Aorta (tissue), 5 donors: Measurements from ENCODE around the gene CEBPA. TPM values are rescaled to one million over a fixed set of nuclear protein-coding genes. Genes with fewer than 3 reads are reported as not detected.

Source experiments
- ATAC-seq: fragments of 200-7000 bp; cut with Tn5 transposase; one replicate; pipeline ENCODE4 v1.9.1; 2022; ENCODE audit warnings: moderate library complexity; ENCODE audit not compliant: low FRiP score
- DNase-seq, 2 donors: peaks; one replicate each; pipeline ENCODE4 v3.0.0-alpha.2; 2020
- H3K27ac ChIP-seq, 2 donors: one replicate each; pipeline ENCODE4 v1.5.1; 2013; ENCODE audit warnings: low read length in 2 of 2, mild to moderate bottlenecking in 2 of 2, moderate library complexity in 2 of 2, control low read depth in 1 of 2, inconsistent platforms in 1 of 2, low read depth in 1 of 2
- H3K27me3 ChIP-seq, 2 donors: one replicate each; pipeline ENCODE4 v1.6.1; 2013; ENCODE audit warnings: control low read depth in 1 of 2, low read length in 1 of 2, mild to moderate bottlenecking in 1 of 2, moderate library complexity in 1 of 2; ENCODE audit not compliant: insufficient read depth in 2 of 2, control insufficient read depth in 1 of 2
- H3K36me3 ChIP-seq, 2 donors: one replicate each; pipeline ENCODE4 v1.6.1; 2013; ENCODE audit warnings: control low read depth in 1 of 2, low read length in 1 of 2, mild to moderate bottlenecking in 1 of 2; ENCODE audit not compliant: insufficient read depth in 2 of 2, control insufficient read depth in 1 of 2
- H3K4me1 ChIP-seq, 2 donors: one replicate each; pipeline ENCODE4 v1.6.1; 2013; ENCODE audit warnings: low read length in 2 of 2, control low read depth in 1 of 2, mild to moderate bottlenecking in 1 of 2, moderate library complexity in 1 of 2; ENCODE audit not compliant: insufficient read depth in 2 of 2, control insufficient read depth in 1 of 2
- H3K4me3 ChIP-seq, 2 donors: one replicate each; pipeline ENCODE4 v1.5.1; 2013; ENCODE audit warnings: low read length in 2 of 2, control low read depth in 1 of 2, mild to moderate bottlenecking in 1 of 2
- H3K9me3 ChIP-seq: one replicate; pipeline ENCODE4 v1.6.1; 2013; ENCODE audit warnings: mild to moderate bottlenecking, low read length; ENCODE audit not compliant: control insufficient read depth
- WGBS, 2 donors: extraction: QIAGEN DNeasy Blood & Tissue Kit; methylation state at CpG; one replicate each; pipeline ENCODE4 v1.1.7; 2013; 5-methylcytosine and 5-hydroxymethylcytosine counted together
- intact Hi-C, 2 donors: fragments of 100-400 bp; cut with DNase I; formaldehyde crosslinking; loops; one replicate each; pipeline versions ENCODE4 v1.14.2 to v1.15.0; 2022
- polyA plus RNA-seq, 2 donors: library from polyadenylated mRNA; stranded (reverse); fragments of 200-250 nt; gene quantifications; one replicate each; pipeline ENCODE4 v1.2.3, GENCODE V29; 2013
- total RNA-seq, 2 donors: library from RNA; stranded (reverse); fragmentation: NEBNext Ultra II Directional; extraction: Animal tissue kit (Norgen Biotek cat#: 25700); gene quantifications; one replicate each; pipeline ENCODE4 v1.2.1, GENCODE V29; 2021
- donor health status: healthy with polysubstance abuse.
- donor health status: Bipolar disorder and iron deficiency.
- donor health status: DM: no; HTN: no; CAD: no.
- donor health status: DM: no; HTN: no; CAD: no.
- donor health status: DM: yes; HTN: yes; CAD: no.

Gene CEBPA
- total and polyA plus RNA-seq, 4 donors = 1.0 to 14.3 (median 8.2) TPM

DNA sequence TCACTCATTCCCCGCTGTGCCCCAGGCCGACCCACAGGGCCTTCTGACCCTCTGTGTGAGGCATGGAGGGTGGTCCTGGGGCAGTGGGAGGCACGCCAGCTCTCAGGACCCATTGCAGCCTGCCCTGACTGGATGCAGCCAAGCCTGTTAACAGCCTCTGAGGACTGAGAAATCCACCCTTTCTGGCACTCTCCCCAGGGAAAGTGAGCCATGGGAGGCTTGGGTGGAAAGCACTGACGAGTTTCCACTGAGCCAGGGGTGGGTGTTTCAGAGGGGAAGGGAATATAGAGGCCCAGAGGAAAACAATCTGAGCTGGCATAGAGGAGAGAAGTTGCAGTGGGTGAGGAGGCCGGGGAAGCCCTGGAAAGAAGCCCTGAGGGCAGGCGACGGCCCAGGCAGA, 46.1 kb downstream of the CEBPA start:
- no peak for ATAC-seq

DNA sequence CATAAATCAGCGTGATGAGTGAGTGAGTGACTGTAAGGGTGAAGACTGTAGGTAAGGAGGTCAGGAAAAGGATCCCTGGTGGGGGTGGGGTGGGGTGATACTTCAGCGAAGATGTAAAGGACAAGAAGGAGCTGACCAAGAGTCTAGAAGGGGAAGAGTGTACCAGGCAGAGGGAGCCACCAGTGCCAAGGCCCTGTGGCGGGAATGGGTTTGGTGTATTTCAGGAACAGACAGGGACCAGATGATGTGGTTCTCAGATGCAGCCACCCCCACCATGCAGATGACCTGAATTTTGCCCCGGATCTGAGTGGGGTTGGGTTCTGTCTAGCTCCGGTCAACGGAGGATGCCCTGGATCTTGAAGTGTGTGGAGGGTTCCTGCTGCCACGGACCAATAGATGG, 46.6 kb downstream of the CEBPA start:
- Histone ChIP-seq H3K4me1 (no peaks in the 10 kb centered on the region), H3K27me3 (no peaks in the 10 kb centered on the region), H3K36me3 (no peaks in the 10 kb centered on the region), H3K4me3 (no peak overlapping the region), H3K27ac (no peak overlapping the region), H3K9me3 (no peaks in the 10 kb centered on the region)
- WGBS, 2 donors = 84 to 87% methylated on average over 7 of the region's 7 CpGs
- intact Hi-C loops = loop anchor here in 1 of 2 donors (2.0 kb wide), 1 partner anchor 65 kb away; no protein-coding TSS in a partner anchor
- ATAC-seq (no peak), DNase-seq (no peak)

More for the DNA sequence above, 46.1 kb downstream of the CEBPA start:
- Histone ChIP-seq H3K9me3 (no peaks in the 10 kb centered on the region), H3K4me1 (no peaks in the 10 kb centered on the region), H3K27me3 (no peaks in the 10 kb centered on the region), H3K36me3 (no peaks in the 10 kb centered on the region), H3K27ac (no peak overlapping the region), H3K4me3 (no peak overlapping the region)
- intact Hi-C loops = loop anchor here in 1 of 2 donors (2.0 kb wide), 1 partner anchor 65 kb away; no protein-coding TSS in a partner anchor
- 30 to 41% methylated on average over 7 of the region's 7 CpGs for WGBS, 2 donors
- no peak for DNase-seq

- Histone ChIP-seq H3K4me1 (no peaks in the 10 kb centered on the region), H3K36me3 (no peaks in the 10 kb centered on the region), H3K9me3 (no peaks in the 10 kb centered on the region), H3K4me3 (no peak overlapping the region), H3K27ac (no peak overlapping the region), H3K27me3 (no peaks in the 10 kb centered on the region)
- DNase-seq (no peak), ATAC-seq (no peak)
- WGBS, 2 donors = 62 to 65% methylated on average over 13 of the region's 13 CpGs
- intact Hi-C loops = no loop called here
These were observed 48.0 kb downstream of the CEBPA start for GRCh38 chr19:33254245-33254824.

DNA sequence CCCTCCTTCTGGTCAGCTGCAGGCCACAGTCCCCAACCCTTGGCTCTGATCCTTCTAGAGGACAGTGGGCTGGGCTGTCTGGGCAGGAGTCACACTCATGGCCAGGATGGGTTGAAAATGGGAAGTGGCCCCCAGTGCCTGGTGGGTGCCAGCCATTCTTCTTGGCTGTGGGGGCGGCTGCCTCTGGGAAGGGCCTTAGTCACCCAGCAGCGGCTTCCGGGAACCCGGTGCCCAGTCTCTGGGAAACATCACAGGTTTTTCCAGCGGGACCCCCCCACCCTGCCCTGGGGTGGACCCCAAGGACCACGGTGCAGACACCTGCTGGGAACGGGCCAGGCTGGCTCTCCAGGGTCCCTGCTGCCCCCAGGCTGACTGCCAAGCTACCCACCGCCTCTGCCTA, 49.4 kb downstream of the CEBPA start:
- Histone ChIP-seq H3K4me3 (no peak overlapping the region), H3K27me3 (no peaks in the 10 kb centered on the region), H3K9me3 (no peaks in the 10 kb centered on the region), H3K27ac (no peak overlapping the region), H3K4me1 (no peaks in the 10 kb centered on the region), H3K36me3 (no peaks in the 10 kb centered on the region)
- ATAC-seq (no peak), DNase-seq (peak in 1 of 2 donors; percentile 74)
- 66 to 76% methylated on average over 7 to 8 of the region's 8 CpGs for WGBS, 2 donors
- intact Hi-C loops = no loop called here

- H3K27ac ChIP-seq = no peak overlapping the region
- intact Hi-C loops = no loop called here
- peak in 1 of 2 donors; percentile 6 for DNase-seq
- H3K4me1 ChIP-seq = no peaks in the 10 kb centered on the region
- H3K4me3 ChIP-seq = no peak overlapping the region
- H3K9me3 ChIP-seq = no peaks in the 10 kb centered on the region
- ATAC-seq = no peak
- no peaks in the 10 kb centered on the region for H3K27me3 ChIP-seq
- H3K36me3 ChIP-seq = no peaks in the 10 kb centered on the region
- WGBS, 2 donors = 88 to 91% methylated on average over 4 of the region's 4 CpGs
These were observed 49.8 kb downstream of the CEBPA start for GRCh38 chr19:33252418-33252962.

DNA sequence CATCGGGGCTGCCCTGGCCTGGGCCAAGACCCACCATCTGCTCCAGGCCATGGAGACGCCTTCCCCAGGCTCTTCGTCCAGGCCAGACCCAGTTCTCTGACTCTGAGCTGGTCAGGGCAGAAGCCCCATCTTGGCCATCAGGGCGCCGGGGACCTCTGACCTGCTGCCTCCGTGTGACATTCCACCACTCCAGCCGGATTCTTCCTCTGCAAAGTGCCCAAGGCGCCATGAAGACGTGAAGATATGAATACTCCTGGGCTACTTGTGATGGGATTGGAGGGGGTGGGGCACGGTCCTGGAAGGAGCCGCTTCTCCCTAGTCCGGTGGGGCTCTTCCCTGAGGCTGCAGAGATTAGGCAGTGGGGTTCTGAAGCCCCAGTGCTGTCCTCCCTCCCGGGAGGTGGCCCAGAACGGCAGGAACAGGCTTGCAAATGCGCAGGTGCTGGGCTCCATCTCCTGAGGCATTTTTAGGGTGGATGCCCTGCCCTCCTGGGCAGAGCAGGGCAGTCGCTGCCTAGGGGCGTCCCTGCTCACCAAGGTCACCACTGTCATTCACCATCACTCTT, 50.7 kb downstream of the CEBPA start:
- H3K4me3 ChIP-seq = no peak overlapping the region
- H3K4me1 ChIP-seq = no peaks in the 10 kb centered on the region
- DNase-seq (peak in 1 of 2 donors; percentile 34), ATAC-seq (no peak)
- intact Hi-C loops = no loop called here
- no peak overlapping the region for H3K27ac ChIP-seq
- no peaks in the 10 kb centered on the region for H3K36me3 ChIP-seq
- H3K27me3 ChIP-seq = no peaks in the 10 kb centered on the region
- WGBS, 2 donors = 68 to 76% methylated on average over 17 of the region's 17 CpGs
- no peaks in the 10 kb centered on the region for H3K9me3 ChIP-seq

DNA sequence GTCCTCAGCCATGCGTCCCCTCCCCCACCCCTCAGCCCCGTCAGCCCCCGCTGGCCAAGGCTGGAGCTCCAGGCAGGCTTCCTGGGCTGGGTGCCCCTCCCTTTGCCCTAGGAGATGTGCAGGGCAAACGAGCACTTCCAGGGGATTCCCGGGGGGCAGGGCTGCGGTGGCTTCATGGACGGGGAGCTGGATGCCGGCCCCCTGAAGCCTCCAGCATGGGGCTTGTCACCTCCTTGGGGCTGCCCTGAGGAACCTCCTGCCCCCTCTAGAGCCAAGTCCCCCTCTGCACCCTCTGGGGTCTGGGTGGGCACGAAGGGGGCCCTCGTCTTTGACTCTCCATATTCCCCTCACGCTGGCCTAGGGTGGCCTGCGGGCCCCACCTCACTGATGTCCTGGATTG, 51.3 kb downstream of the CEBPA start:
- Histone ChIP-seq H3K4me1 (no peaks in the 10 kb centered on the region), H3K27me3 (no peaks in the 10 kb centered on the region), H3K36me3 (no peaks in the 10 kb centered on the region), H3K27ac (no peak overlapping the region), H3K4me3 (no peak overlapping the region), H3K9me3 (no peaks in the 10 kb centered on the region)
- ATAC-seq (no peak), DNase-seq (peak in 1 of 2 donors; percentile 15)
- intact Hi-C loops = no loop called here
- 44 to 50% methylated on average over 12 of the region's 12 CpGs for WGBS, 2 donors

GRCh38 chr19:33250500-33250899, 51.8 kb downstream of the CEBPA start:
- no peak for DNase-seq
- Histone ChIP-seq H3K27me3 (no peaks in the 10 kb centered on the region), H3K36me3 (no peaks in the 10 kb centered on the region), H3K4me1 (no peaks in the 10 kb centered on the region), H3K9me3 (no peaks in the 10 kb centered on the region), H3K4me3 (no peak overlapping the region), H3K27ac (no peak overlapping the region)
- no peak for ATAC-seq
- WGBS, 2 donors = 88 to 93% methylated on average over 1 of the region's 1 CpG
- intact Hi-C loops = no loop called here
